Neuron (in vitro differentiated cells): ENCODE results near the gene ACVR2B.

Experiments
- H2AFZ ChIP-seq: one replicate; pipeline ENCODE4 v1.6.1; 2013; ENCODE audit warnings: low read depth, mild to moderate bottlenecking, inconsistent platforms, low read length, moderate library complexity
- H3K27me3 ChIP-seq: one replicate; pipeline ENCODE4 v1.6.1; 2013; ENCODE audit warnings: low read length; ENCODE audit not compliant: insufficient read depth
- H3K36me3 ChIP-seq: one replicate; pipeline ENCODE4 v1.6.1; 2013; ENCODE audit warnings: low read length; ENCODE audit not compliant: insufficient read depth
- H3K4me1 ChIP-seq: one replicate; pipeline ENCODE4 v1.6.1; 2013; ENCODE audit warnings: low read length; ENCODE audit not compliant: insufficient read depth
- H3K4me3 ChIP-seq: 2 replicates; pipeline ENCODE4 v1.5.1; 2013; ENCODE audit warnings: mild to moderate bottlenecking, low read length, moderate library complexity
- H3K9me3 ChIP-seq: one replicate; pipeline ENCODE4 v1.6.1; 2013; ENCODE audit warnings: low read length

Gene ACVR2B

GRCh38 chr3:38469852-38470251 lies 16.2 kb downstream of the ACVR2B start:
- Histone ChIP-seq H3K4me3 (no peak overlapping the region), H3K36me3 (no peaks in the 10 kb centered on the region), H3K4me1 (no peaks in the 10 kb centered on the region), H2AFZ (no peak overlapping the region), H3K9me3 (peaks cover 31% of the 10 kb centered on the region), H3K27me3 (no peaks in the 10 kb centered on the region)

GRCh38 chr3:38471260-38471857 lies 17.7 kb downstream of the ACVR2B start:
- Histone ChIP-seq H3K9me3 (peaks cover 31% of the 10 kb centered on the region), H3K36me3 (no peaks in the 10 kb centered on the region), H3K4me1 (no peaks in the 10 kb centered on the region), H3K27me3 (no peaks in the 10 kb centered on the region), H3K4me3 (no peak overlapping the region), H2AFZ (no peak overlapping the region)

- Histone ChIP-seq H3K4me1 (no peaks in the 10 kb centered on the region), H3K9me3 (peaks cover 26% of the 10 kb centered on the region), H3K27me3 (no peaks in the 10 kb centered on the region), H2AFZ (no peak overlapping the region), H3K36me3 (peaks cover 2% of the 10 kb centered on the region), H3K4me3 (no peak overlapping the region)
These were observed 18.7 kb downstream of the ACVR2B start for GRCh38 chr3:38472342-38472741.

GRCh38 chr3:38473229-38473628 lies 19.5 kb downstream of the ACVR2B start:
- peaks cover 8% of the 10 kb centered on the region for H3K36me3 ChIP-seq
- no peak overlapping the region for H2AFZ ChIP-seq
- no peak overlapping the region for H3K4me3 ChIP-seq
- no peaks in the 10 kb centered on the region for H3K4me1 ChIP-seq
- H3K9me3 ChIP-seq = peaks cover 25% of the 10 kb centered on the region
- H3K27me3 ChIP-seq = no peaks in the 10 kb centered on the region

GRCh38 chr3:38474928-38475605 lies 21.4 kb downstream of the ACVR2B start:
- Histone ChIP-seq H3K9me3 (peaks cover 14% of the 10 kb centered on the region), H3K4me3 (no peak overlapping the region), H3K27me3 (no peaks in the 10 kb centered on the region), H2AFZ (no peak overlapping the region), H3K4me1 (no peaks in the 10 kb centered on the region), H3K36me3 (peaks cover 27% of the 10 kb centered on the region)

- Histone ChIP-seq H2AFZ (no peak overlapping the region), H3K27me3 (no peaks in the 10 kb centered on the region), H3K4me1 (no peaks in the 10 kb centered on the region), H3K4me3 (no peak overlapping the region), H3K36me3 (peaks cover 33% of the 10 kb centered on the region), H3K9me3 (peaks cover 11% of the 10 kb centered on the region)
These were observed 22.0 kb downstream of the ACVR2B start for GRCh38 chr3:38475716-38476115.

- H3K4me1 ChIP-seq = no peaks in the 10 kb centered on the region
- H3K27me3 ChIP-seq = no peaks in the 10 kb centered on the region
- no peak overlapping the region for H3K4me3 ChIP-seq
- peaks cover 9% of the 10 kb centered on the region for H3K9me3 ChIP-seq
- H2AFZ ChIP-seq = no peak overlapping the region
- H3K36me3 ChIP-seq = peaks cover 38% of the 10 kb centered on the region
These were observed 22.6 kb downstream of the ACVR2B start for GRCh38 chr3:38476157-38476756.

- H2AFZ ChIP-seq = no peak overlapping the region
- H3K36me3 ChIP-seq = peaks cover 48% of the 10 kb centered on the region
- H3K9me3 ChIP-seq = peaks cover 4% of the 10 kb centered on the region
- H3K4me1 ChIP-seq = no peaks in the 10 kb centered on the region
- no peaks in the 10 kb centered on the region for H3K27me3 ChIP-seq
- no peak overlapping the region for H3K4me3 ChIP-seq
These were observed 23.5 kb downstream of the ACVR2B start for GRCh38 chr3:38477057-38477820.

GRCh38 chr3:38477839-38478450 lies 24.3 kb downstream of the ACVR2B start:
- Histone ChIP-seq H3K4me1 (no peaks in the 10 kb centered on the region), H3K4me3 (no peak overlapping the region), H3K36me3 (peaks cover 55% of the 10 kb centered on the region), H3K9me3 (peaks cover 2% of the 10 kb centered on the region), H3K27me3 (no peaks in the 10 kb centered on the region), H2AFZ (no peak overlapping the region)

- Histone ChIP-seq H3K4me3 (no peak overlapping the region), H2AFZ (no peak overlapping the region), H3K9me3 (no peaks in the 10 kb centered on the region), H3K4me1 (no peaks in the 10 kb centered on the region), H3K27me3 (no peaks in the 10 kb centered on the region), H3K36me3 (peaks cover 64% of the 10 kb centered on the region)
These were observed 25.2 kb downstream of the ACVR2B start for GRCh38 chr3:38478901-38479300.

- H2AFZ ChIP-seq = no peak overlapping the region
- no peaks in the 10 kb centered on the region for H3K4me1 ChIP-seq
- H3K36me3 ChIP-seq = peaks cover 69% of the 10 kb centered on the region
- H3K9me3 ChIP-seq = no peaks in the 10 kb centered on the region
- no peaks in the 10 kb centered on the region for H3K27me3 ChIP-seq
- H3K4me3 ChIP-seq = no peak overlapping the region
These were observed 25.9 kb downstream of the ACVR2B start for GRCh38 chr3:38479431-38480092.

GRCh38 chr3:38480093-38480445 lies 26.4 kb downstream of the ACVR2B start:
- Histone ChIP-seq H3K36me3 (peaks cover 74% of the 10 kb centered on the region), H3K9me3 (no peaks in the 10 kb centered on the region), H3K27me3 (no peaks in the 10 kb centered on the region), H3K4me3 (no peak overlapping the region), H2AFZ (no peak overlapping the region), H3K4me1 (no peaks in the 10 kb centered on the region)
